Right lobe of liver (tissue), 6 donors: ENCODE results near the gene DDX31. TPM values are rescaled to one million over a fixed set of nuclear protein-coding genes. Genes with fewer than 3 reads are reported as not detected.

Source experiments
- ATAC-seq, 4 donors: fragments of 200-7000 bp; cut with Tn5 transposase; one replicate each; pipeline ENCODE4 v1.9.1; 2020; ENCODE audit warnings: mild to moderate bottlenecking in 4 of 4, moderate library complexity in 4 of 4
- DNase-seq, 3 donors: peaks; one replicate each; pipeline ENCODE4 v3.0.0-alpha.2; 2020
- H3K27ac ChIP-seq, 3 donors: fragments of 200-600 bp; one replicate each; pipeline ENCODE4 v1.8.0; 2022
- H3K27me3 ChIP-seq, 2 donors: fragments of 200-600 bp; one replicate each; pipeline ENCODE4 v1.8.0; 2022
- H3K36me3 ChIP-seq, 4 donors: fragments of 200-600 bp; sonication (generic) in 1 of 4; one replicate each; pipeline versions ENCODE4 v1.5.1 to v1.8.0; 2017 to 2022; ENCODE audit warnings: control low read depth in 1 of 4
- H3K4me1 ChIP-seq, 4 donors: fragments of 200-600 bp; sonication (generic) in 1 of 4; one replicate each; pipeline versions ENCODE4 v1.5.1 to v1.8.0; 2017 to 2022; ENCODE audit warnings: control low read depth in 1 of 4
- H3K4me3 ChIP-seq, 3 donors: fragments of 200-600 bp; one replicate each; pipeline ENCODE4 v1.8.0; 2022
- H3K9me3 ChIP-seq, 4 donors: fragments of 200-600 bp; sonication (generic) in 1 of 4; one replicate each; pipeline versions ENCODE4 v1.5.1 to v1.8.0; 2017 to 2022; ENCODE audit warnings: control low read depth in 1 of 4
- POLR2A ChIP-seq: fragments of 450-650 bp; IDR thresholded peaks from one replicate; pipeline ENCODE4 v1.6.1; 2017; ENCODE audit warnings: antibody characterized with exemption, mild to moderate bottlenecking
- WGBS: methylation state at CpG from one replicate; pipeline ENCODE4 v1.1.6; 2018; ENCODE audit warnings: low coverage, low lambda C conversion rate; ENCODE audit not compliant: insufficient coverage; ENCODE audit errors: missing lambda C conversion rate; 5-methylcytosine and 5-hydroxymethylcytosine counted together
- intact Hi-C, 2 donors: fragments of 100-400 bp; cut with DNase I; formaldehyde crosslinking; loops; one replicate each; pipeline versions ENCODE4 v1.11.2 to v1.14.1; 2022
- total RNA-seq, 6 experiments: library from RNA; depleted of rRNA in 2 of 6; stranded (reverse); fragments of >200 nt in 2 of 6; fragmentation: NEBNext Ultra II Directional in 3 of 6; extraction: Animal tissue kit (Norgen Biotek cat#: 25700) in 3 of 6; gene quantifications; one replicate each; pipeline versions ENCODE4 v1.1.0 to v1.2.4, GENCODE V29; 2016 to 2023
- TF ChIP-seq, protein P1 (sequence below), 4 donors: fragments of 200-600 bp in 3 of 4; fragments of 450-650 bp in 1 of 4; IDR thresholded peaks; one replicate each; pipeline versions ENCODE4 v1.5.1 to v1.8.0; 2016 to 2022; ENCODE audit warnings: antibody characterized with exemption in 4 of 4, mild to moderate bottlenecking in 2 of 4
- donor health status: DM: no; HTN: yes; CAD: no.
- donor health status: DM: no; HTN: no; CAD: no.
- donor health status: DM: no; HTN: no; CAD: no.
- donor health status: DM: no; HTN: yes; CAD: no.
- donor health status: DM: no; HTN: yes; CAD: no.

The DDX31 gene
- total RNA-seq, 6 experiments from 2014 or later: 7.1 to 8.7 (median 8.0) TPM

DNA sequence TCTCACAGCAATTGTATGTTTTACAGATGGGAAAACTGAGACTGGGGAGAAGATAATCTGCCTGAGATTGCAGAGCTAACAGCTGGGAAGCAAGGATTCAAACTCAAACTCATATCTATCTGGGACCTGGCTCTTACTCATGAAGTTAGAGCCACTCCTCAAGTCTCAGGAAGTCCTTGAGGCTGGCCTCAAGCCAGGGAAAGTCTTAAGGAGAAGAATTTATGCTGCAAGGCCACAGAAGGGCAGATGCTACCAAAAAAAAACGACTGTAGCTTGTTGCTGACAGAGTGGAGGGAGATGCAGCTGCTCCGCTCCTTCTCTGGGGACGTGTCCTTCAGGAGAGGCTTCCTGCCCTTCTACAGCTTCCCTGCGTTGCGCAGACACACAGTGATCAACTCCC lies 47.6 kb downstream of the DDX31 start:
- Histone ChIP-seq H3K36me3 (peaks cover 0 to 29% (median 3%) of the 10 kb centered on the region in 4 donors), H3K4me1 (no peaks in the 10 kb centered on the region), H3K9me3 (no peaks in the 10 kb centered on the region), H3K27ac (no peak overlapping the region), H3K4me3 (no peak overlapping the region), H3K27me3 (no peaks in the 10 kb centered on the region)
- WGBS: no CpG with 5 or more reads among the region's 5 CpGs
- TF ChIP-seq POLR2A: no peak
- TF ChIP-seq, protein P1, sequence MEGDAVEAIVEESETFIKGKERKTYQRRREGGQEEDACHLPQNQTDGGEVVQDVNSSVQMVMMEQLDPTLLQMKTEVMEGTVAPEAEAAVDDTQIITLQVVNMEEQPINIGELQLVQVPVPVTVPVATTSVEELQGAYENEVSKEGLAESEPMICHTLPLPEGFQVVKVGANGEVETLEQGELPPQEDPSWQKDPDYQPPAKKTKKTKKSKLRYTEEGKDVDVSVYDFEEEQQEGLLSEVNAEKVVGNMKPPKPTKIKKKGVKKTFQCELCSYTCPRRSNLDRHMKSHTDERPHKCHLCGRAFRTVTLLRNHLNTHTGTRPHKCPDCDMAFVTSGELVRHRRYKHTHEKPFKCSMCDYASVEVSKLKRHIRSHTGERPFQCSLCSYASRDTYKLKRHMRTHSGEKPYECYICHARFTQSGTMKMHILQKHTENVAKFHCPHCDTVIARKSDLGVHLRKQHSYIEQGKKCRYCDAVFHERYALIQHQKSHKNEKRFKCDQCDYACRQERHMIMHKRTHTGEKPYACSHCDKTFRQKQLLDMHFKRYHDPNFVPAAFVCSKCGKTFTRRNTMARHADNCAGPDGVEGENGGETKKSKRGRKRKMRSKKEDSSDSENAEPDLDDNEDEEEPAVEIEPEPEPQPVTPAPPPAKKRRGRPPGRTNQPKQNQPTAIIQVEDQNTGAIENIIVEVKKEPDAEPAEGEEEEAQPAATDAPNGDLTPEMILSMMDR (IDR thresholded peaks at IDR 0.05): no peak
- ATAC-seq (no peak), DNase-seq (no peak)
- intact Hi-C loops: no loop called here

DNA sequence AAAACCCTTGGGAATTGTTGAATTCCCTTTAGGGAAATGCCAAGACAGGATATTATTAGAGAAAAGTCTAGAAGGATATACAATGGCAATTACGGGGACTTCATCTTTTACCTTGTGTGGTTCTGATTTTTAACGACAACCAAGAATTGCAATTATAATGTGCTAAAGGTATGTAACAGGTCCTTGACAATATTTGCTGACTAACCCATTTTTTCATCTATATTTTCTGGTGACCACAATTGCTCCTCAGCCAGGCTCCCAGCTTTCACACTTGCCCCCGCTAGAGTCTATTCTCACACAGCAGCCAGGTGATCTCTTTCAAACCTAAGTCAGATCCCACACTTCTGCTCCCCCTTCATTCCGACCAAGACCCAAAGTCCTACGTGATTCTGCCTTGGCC lies 53.1 kb downstream of the DDX31 start:
- no peaks in the 10 kb centered on the region for H3K27me3 ChIP-seq
- ATAC-seq (no peak), DNase-seq (no peak)
- H3K36me3 ChIP-seq: peaks cover 0 to 36% (median 9%) of the 10 kb centered on the region in 4 donors
- H3K4me1 ChIP-seq: no peaks in the 10 kb centered on the region
- intact Hi-C loops: no loop called here
- H3K27ac ChIP-seq: no peak overlapping the region
- H3K4me3 ChIP-seq: no peak overlapping the region
- H3K9me3 ChIP-seq: no peaks in the 10 kb centered on the region
- WGBS: 96% methylated on average over 5 of the region's 5 CpGs
- TF ChIP-seq, protein P1 (IDR thresholded peaks at IDR 0.05): no peak
- no peak for TF ChIP-seq POLR2A

DNA sequence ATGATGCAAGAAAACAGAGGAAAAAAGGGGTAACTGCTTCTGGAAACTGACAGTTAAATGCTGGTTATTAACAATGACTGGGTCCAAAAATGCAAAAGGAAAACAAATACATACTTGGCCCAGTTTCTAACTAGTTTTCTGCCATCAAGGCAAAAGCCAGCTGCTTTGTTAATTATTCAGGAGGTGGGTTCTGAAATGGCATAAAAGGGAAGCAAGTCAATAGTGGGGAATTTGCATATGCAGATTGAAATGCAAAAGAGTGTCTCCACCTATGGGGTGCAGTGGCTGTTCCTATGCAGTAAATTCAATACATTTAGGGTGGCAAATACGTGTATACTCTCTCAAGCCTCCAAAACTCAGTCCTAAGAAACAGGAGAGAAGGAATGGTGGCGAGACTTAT lies 54.0 kb downstream of the DDX31 start:
- Histone ChIP-seq H3K27me3 (no peaks in the 10 kb centered on the region), H3K36me3 (peaks cover 0 to 45% (median 13%) of the 10 kb centered on the region in 4 donors), H3K27ac (no peak overlapping the region), H3K4me3 (no peak overlapping the region), H3K9me3 (no peaks in the 10 kb centered on the region), H3K4me1 (no peaks in the 10 kb centered on the region)
- intact Hi-C loops: no loop called here
- no peak for ATAC-seq
- DNase-seq: no peak
- no peak for TF ChIP-seq POLR2A
- TF ChIP-seq, protein P1 (IDR thresholded peaks at IDR 0.05): no peak
- WGBS: 85% methylated on average over 2 of the region's 2 CpGs

DNA sequence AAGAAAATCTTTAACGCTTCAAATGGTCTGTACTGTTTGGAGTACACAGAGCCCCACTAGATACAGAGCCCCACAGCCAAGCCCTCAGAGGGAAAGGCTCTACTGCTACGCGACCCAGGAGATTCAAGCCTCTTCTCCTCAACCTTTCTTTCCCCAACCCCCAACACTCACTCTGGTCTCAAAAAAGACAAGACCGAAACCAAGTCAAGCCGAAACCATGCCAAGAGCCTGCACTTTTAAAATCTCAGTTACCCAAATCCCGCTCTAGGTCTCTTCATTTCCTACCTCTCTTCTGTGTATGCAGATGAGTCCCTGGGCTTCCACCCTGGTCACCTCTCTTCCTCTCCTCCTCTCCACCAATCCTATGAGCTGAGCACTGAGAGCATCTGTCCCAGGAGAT lies 55.5 kb downstream of the DDX31 start:
- no peak for TF ChIP-seq POLR2A
- TF ChIP-seq, protein P1 (IDR thresholded peaks at IDR 0.05): no peak
- no peak overlapping the region for H3K27ac ChIP-seq
- ATAC-seq (no peak), DNase-seq (no peak)
- no peak overlapping the region for H3K4me3 ChIP-seq
- H3K4me1 ChIP-seq: no peaks in the 10 kb centered on the region
- H3K36me3 ChIP-seq: peaks cover 0 to 45% (median 13%) of the 10 kb centered on the region in 4 donors
- intact Hi-C loops: no loop called here
- H3K27me3 ChIP-seq: no peaks in the 10 kb centered on the region
- H3K9me3 ChIP-seq: no peaks in the 10 kb centered on the region
- WGBS: 80% methylated on average over 6 of the region's 6 CpGs

DNA sequence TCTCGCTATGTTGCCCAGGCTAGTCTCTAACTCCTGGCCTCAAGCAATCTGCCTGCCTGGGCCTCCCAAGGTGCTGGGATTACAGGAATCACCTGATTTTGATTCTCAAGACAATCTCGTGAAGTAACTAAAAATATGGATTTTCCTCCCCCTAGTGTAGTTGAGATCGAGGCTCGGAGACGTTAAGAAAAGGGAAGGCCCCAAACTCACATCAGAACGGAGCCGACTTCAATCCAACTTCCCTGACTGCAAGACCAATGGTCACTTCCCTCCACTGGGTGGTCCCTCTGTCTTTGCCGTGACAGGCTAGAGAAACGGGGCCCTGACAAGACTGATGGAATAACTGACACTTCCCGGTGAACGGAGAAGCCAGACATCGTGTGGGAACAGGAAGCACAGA lies 59.1 kb downstream of the DDX31 start:
- Histone ChIP-seq H3K27me3 (no peaks in the 10 kb centered on the region), H3K36me3 (peaks cover 0 to 24% (median 10%) of the 10 kb centered on the region in 4 donors), H3K9me3 (no peaks in the 10 kb centered on the region), H3K27ac (no peak overlapping the region), H3K4me1 (no peaks in the 10 kb centered on the region), H3K4me3 (no peak overlapping the region)
- DNase-seq (no peak), ATAC-seq (no peak)
- 91% methylated on average over 7 of the region's 12 CpGs for WGBS
- intact Hi-C loops: no loop called here
- no peak for TF ChIP-seq POLR2A
- TF ChIP-seq, protein P1 (IDR thresholded peaks at IDR 0.05): no peak
